ENCODE measurements around the gene DCAF8. TPM values are rescaled to one million over a fixed set of nuclear protein-coding genes. Genes with fewer than 3 reads are reported as not detected.

DCAF8 gene
- polyA plus RNA-seq, 3 donors = 194 to 279 (median 264) TPM

GRCh38 chr1:160206421-160207117 lies 55.8 kb downstream of the DCAF8 start:
- no peak for DNase-seq

- no peak for DNase-seq
Observed at GRCh38 chr1:160206036-160206389, 56.3 kb downstream of the DCAF8 start.

- DNase-seq = peak; percentile 73
Observed at GRCh38 chr1:160205242-160206035, 56.9 kb downstream of the DCAF8 start, which contains the start of gene PEA15. PEA15 (plus strand) TSS chr1:160205384; CDS start chr1:160211545, 6,161 bp downstream.

- no peak for DNase-seq
Observed at GRCh38 chr1:160204526-160205241, 57.7 kb downstream of the DCAF8 start.

GRCh38 chr1:160200786-160201185 lies 61.6 kb downstream of the DCAF8 start:
- DNase-seq = no peak

- no peak for DNase-seq
Observed at GRCh38 chr1:160197231-160197630, 65.1 kb downstream of the DCAF8 start.

- DNase-seq = no peak
Observed at GRCh38 chr1:160196143-160196542, 66.2 kb downstream of the DCAF8 start.

GRCh38 chr1:160194737-160195059 lies 67.7 kb downstream of the DCAF8 start:
- DNase-seq = no peak

- no peak for DNase-seq
Observed at GRCh38 chr1:160193832-160194736, 68.3 kb downstream of the DCAF8 start.

GRCh38 chr1:160193091-160193819 lies 69.1 kb downstream of the DCAF8 start:
- peak; percentile 90 for DNase-seq

- DNase-seq = no peak
Observed at GRCh38 chr1:160192234-160192633, 70.1 kb downstream of the DCAF8 start.

GRCh38 chr1:160191756-160192155 lies 70.6 kb downstream of the DCAF8 start:
- DNase-seq = no peak

- no peak for DNase-seq
Observed at GRCh38 chr1:160189649-160190625, 72.4 kb downstream of the DCAF8 start, which contains the start of gene CASQ1. CASQ1 (plus strand) TSS chr1:160190575; CDS start chr1:160190752, 177 bp downstream.

GRCh38 chr1:160188341-160188740 lies 74.0 kb downstream of the DCAF8 start:
- DNase-seq = no peak

- no peak for DNase-seq
Observed at GRCh38 chr1:160187407-160187806, 74.9 kb downstream of the DCAF8 start.

GRCh38 chr1:160186729-160187128 lies 75.6 kb downstream of the DCAF8 start:
- DNase-seq = no peak

- DNase-seq = no peak
Observed at GRCh38 chr1:160186246-160186645, 76.1 kb downstream of the DCAF8 start.

GRCh38 chr1:160179336-160179735 lies 83.0 kb downstream of the DCAF8 start:
- no peak for DNase-seq

GRCh38 chr1:160178731-160179130 lies 83.6 kb downstream of the DCAF8 start:
- DNase-seq = no peak

- DNase-seq = no peak
Observed at GRCh38 chr1:160177667-160178066, 84.7 kb downstream of the DCAF8 start.

Data from renal pelvis (tissue), 4 donors.